ENCODE measurements around the gene WIPF1. TPM values are rescaled to one million over a fixed set of nuclear protein-coding genes. Genes with fewer than 3 reads are reported as not detected.

The WIPF1 gene
- polyA plus RNA-seq, 1 of the 3 experiments (the other 2 are of a cell fraction): 56.7 TPM

- DNase-seq: no peak
- H3K4me2 ChIP-seq: no peak overlapping the region
- peak overlapping the region; percentile 11 to 88; a peak in 2 of 4 replicates for H3K27ac ChIP-seq (ENCODE audit: low read depth in 2 of 2, low read length in 1 of 2)
- H3K9ac ChIP-seq: no peak overlapping the region
- H3K9me3 ChIP-seq: no peaks in the 10 kb centered on the region
- no peaks in the 10 kb centered on the region for H3K27me3 ChIP-seq (ENCODE audit: insufficient read depth)
- peaks cover 7 to 9% of the 10 kb centered on the region in 2 experiments for H3K36me3 ChIP-seq (replicated peaks in 1 of 2; ENCODE audit: control insufficient read depth in 1 of 2, insufficient read depth in 2 of 2, low read length in 1 of 2)
- H3K4me3 ChIP-seq (ENCODE audit: low read depth in 2 of 2, low read length in 1 of 2): no peak overlapping the region
- ChIA-PET POLR2A (no interaction called here), CTCF (interaction anchor here (0.6 to 1.0 kb wide), 3 partner anchors 64 to 139 kb away, joined by 3 read pairs; no protein-coding TSS in a partner anchor)
- no peaks in the 10 kb centered on the region for H3K9me2 ChIP-seq
- peaks cover 23 to 25% of the 10 kb centered on the region in 2 experiments for H3K4me1 ChIP-seq (ENCODE audit: control insufficient read depth in 1 of 2, insufficient read depth in 2 of 2, low read depth in 1 of 2, low read length in 1 of 2)
- TF ChIP-seq, protein P1, sequence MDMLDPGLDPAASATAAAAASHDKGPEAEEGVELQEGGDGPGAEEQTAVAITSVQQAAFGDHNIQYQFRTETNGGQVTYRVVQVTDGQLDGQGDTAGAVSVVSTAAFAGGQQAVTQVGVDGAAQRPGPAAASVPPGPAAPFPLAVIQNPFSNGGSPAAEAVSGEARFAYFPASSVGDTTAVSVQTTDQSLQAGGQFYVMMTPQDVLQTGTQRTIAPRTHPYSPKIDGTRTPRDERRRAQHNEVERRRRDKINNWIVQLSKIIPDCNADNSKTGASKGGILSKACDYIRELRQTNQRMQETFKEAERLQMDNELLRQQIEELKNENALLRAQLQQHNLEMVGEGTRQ (IDR thresholded peaks at IDR 0.05; ENCODE audit: borderline replicate concordance, low read depth, low read length): no peak
- no peak for TF ChIP-seq RXRA (IDR thresholded peaks at IDR 0.05; ENCODE audit: borderline replicate concordance, low read depth)
- TF ChIP-seq RFX5 (IDR thresholded peaks at IDR 0.05; ENCODE audit: low read length): no peak
- no peak for TF ChIP-seq FOXM1 (IDR thresholded peaks at IDR 0.05; ENCODE audit: low read depth)
- TF ChIP-seq EP300 (IDR thresholded peaks at IDR 0.05; ENCODE audit: borderline replicate concordance in 1 of 2, low read depth in 1 of 2, low read length in 1 of 2): no peak
- WGBS (ENCODE audit: low lambda C conversion rate): 88% methylated on average over 7 of the region's 7 CpGs
- peaks cover 70% of the 10 kb centered on the region for H3K79me2 ChIP-seq (ENCODE audit: insufficient read depth)
- H3F3A ChIP-seq (replicated peaks; ENCODE audit: insufficient read depth): peaks cover 46% of the 10 kb centered on the region
- no peak overlapping the region for H2AFZ ChIP-seq (ENCODE audit: low read depth)
- no peaks in the 10 kb centered on the region for H4K20me1 ChIP-seq (ENCODE audit: insufficient read depth)
Measured at GRCh38 chr2:174632841-174633622, 35.4 kb upstream of the WIPF1 start.

GRCh38 chr2:174631009-174631981 lies 33.7 kb upstream of the WIPF1 start:
- Histone ChIP-seq H3K27me3 (ENCODE audit: insufficient read depth) (no peaks in the 10 kb centered on the region), H3K9ac (peak overlapping the region; percentile 28; the same call in 1 of the 2 replicates), H3K36me3 (replicated peaks in 1 of 2; ENCODE audit: control insufficient read depth in 1 of 2, insufficient read depth in 2 of 2, low read length in 1 of 2) (peaks cover 7 to 9% of the 10 kb centered on the region in 2 experiments), H2AFZ (ENCODE audit: low read depth) (no peak overlapping the region), H3K27ac (ENCODE audit: low read depth in 2 of 2, low read length in 1 of 2) (peak overlapping the region; percentile 79 to 88; a peak in 3 of 4 replicates), H3F3A (replicated peaks; ENCODE audit: insufficient read depth) (peaks cover 29% of the 10 kb centered on the region), H4K20me1 (ENCODE audit: insufficient read depth) (no peaks in the 10 kb centered on the region), H3K9me3 (no peaks in the 10 kb centered on the region), H3K4me3 (ENCODE audit: low read depth in 2 of 2, low read length in 1 of 2) (no peak overlapping the region), H3K9me2 (no peaks in the 10 kb centered on the region), H3K4me1 (ENCODE audit: control insufficient read depth in 1 of 2, insufficient read depth in 2 of 2, low read depth in 1 of 2, low read length in 1 of 2) (peaks cover 18 to 25% of the 10 kb centered on the region in 2 experiments), H3K79me2 (ENCODE audit: insufficient read depth) (peaks cover 76% of the 10 kb centered on the region), H3K4me2 (peak overlapping the region; percentile 72)
- DNase-seq: no peak
- ChIA-PET POLR2A (no interaction called here), CTCF (no interaction called here)
- TF ChIP-seq EP300 (IDR thresholded peaks at IDR 0.05; ENCODE audit: borderline replicate concordance in 1 of 2, low read depth in 1 of 2, low read length in 1 of 2): peak; percentile 5 to 82; a peak in 2 of 4 replicates
- peak; percentile 37; the same call in 1 of the 2 replicates for TF ChIP-seq RXRA (IDR thresholded peaks at IDR 0.05; ENCODE audit: borderline replicate concordance, low read depth)
- no peak for TF ChIP-seq ELF1 (IDR thresholded peaks at IDR 0.05)
- peak; percentile 89 for TF ChIP-seq FOSL2 (IDR thresholded peaks at IDR 0.05; ENCODE audit: borderline replicate concordance, low read depth)
- TF ChIP-seq, protein P2, sequence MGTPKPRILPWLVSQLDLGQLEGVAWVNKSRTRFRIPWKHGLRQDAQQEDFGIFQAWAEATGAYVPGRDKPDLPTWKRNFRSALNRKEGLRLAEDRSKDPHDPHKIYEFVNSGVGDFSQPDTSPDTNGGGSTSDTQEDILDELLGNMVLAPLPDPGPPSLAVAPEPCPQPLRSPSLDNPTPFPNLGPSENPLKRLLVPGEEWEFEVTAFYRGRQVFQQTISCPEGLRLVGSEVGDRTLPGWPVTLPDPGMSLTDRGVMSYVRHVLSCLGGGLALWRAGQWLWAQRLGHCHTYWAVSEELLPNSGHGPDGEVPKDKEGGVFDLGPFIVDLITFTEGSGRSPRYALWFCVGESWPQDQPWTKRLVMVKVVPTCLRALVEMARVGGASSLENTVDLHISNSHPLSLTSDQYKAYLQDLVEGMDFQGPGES (IDR thresholded peaks at IDR 0.05; ENCODE audit: low read depth, low read length): no peak
- no peak for TF ChIP-seq FOXM1 (IDR thresholded peaks at IDR 0.05; ENCODE audit: low read depth)
- TF ChIP-seq TAF1 (IDR thresholded peaks at IDR 0.05; ENCODE audit: borderline replicate concordance, low read depth, low read length): no peak
- peak; percentile 62; the same call in 1 of the 2 replicates for TF ChIP-seq TEAD4 (IDR thresholded peaks at IDR 0.05; ENCODE audit: borderline replicate concordance, insufficient read depth)
- peak; percentile 85 for TF ChIP-seq MAX (IDR thresholded peaks at IDR 0.05; ENCODE audit: low read depth)
- TF ChIP-seq TCF12 (IDR thresholded peaks at IDR 0.05): peak; percentile 84
- peak; percentile 76 for TF ChIP-seq NFIC (IDR thresholded peaks at IDR 0.05; ENCODE audit: borderline replicate concordance)
- no peak for TF ChIP-seq GATA2 (CRISPR knock-in tag; IDR thresholded peaks at IDR 0.05)
- peak; percentile 65 for TF ChIP-seq PBX3 (IDR thresholded peaks at IDR 0.05)
- no peak for TF ChIP-seq RAD21 (IDR thresholded peaks at IDR 0.05; ENCODE audit: low read length)
- TF ChIP-seq POLR2AphosphoS5 (IDR thresholded peaks at IDR 0.05; ENCODE audit: low read depth, low read length): peak; percentile 53; the same call in 1 of the 2 replicates
- TF ChIP-seq JUND (IDR thresholded peaks at IDR 0.05): peak; percentile 86
- 60% methylated on average over 11 of the region's 11 CpGs for WGBS (ENCODE audit: low lambda C conversion rate)
